Peyer's patch (tissue), 4 donors: Measurements from ENCODE around the gene TMBIM1.

Source experiments
- POLR2A ChIP-seq, 2 donors: fragments of 450-650 bp; IDR thresholded peaks; one replicate each; pipeline ENCODE4 v1.5.1; 2017; ENCODE audit warnings: antibody characterized with exemption in 2 of 2, mild to moderate bottlenecking in 2 of 2, moderate library complexity in 2 of 2
- TF ChIP-seq, protein P1 (sequence below), 6 experiments: fragments of 450-650 bp in 4 of 6; fragments of 200-600 bp in 2 of 6; sonication (generic) in 1 of 6; IDR thresholded peaks; one replicate each; pipeline ENCODE4 v1.5.1; 2017 to 2019; ENCODE audit warnings: antibody characterized with exemption in 6 of 6, mild to moderate bottlenecking in 3 of 6, moderate library complexity in 1 of 6

- TF ChIP-seq, protein P1, sequence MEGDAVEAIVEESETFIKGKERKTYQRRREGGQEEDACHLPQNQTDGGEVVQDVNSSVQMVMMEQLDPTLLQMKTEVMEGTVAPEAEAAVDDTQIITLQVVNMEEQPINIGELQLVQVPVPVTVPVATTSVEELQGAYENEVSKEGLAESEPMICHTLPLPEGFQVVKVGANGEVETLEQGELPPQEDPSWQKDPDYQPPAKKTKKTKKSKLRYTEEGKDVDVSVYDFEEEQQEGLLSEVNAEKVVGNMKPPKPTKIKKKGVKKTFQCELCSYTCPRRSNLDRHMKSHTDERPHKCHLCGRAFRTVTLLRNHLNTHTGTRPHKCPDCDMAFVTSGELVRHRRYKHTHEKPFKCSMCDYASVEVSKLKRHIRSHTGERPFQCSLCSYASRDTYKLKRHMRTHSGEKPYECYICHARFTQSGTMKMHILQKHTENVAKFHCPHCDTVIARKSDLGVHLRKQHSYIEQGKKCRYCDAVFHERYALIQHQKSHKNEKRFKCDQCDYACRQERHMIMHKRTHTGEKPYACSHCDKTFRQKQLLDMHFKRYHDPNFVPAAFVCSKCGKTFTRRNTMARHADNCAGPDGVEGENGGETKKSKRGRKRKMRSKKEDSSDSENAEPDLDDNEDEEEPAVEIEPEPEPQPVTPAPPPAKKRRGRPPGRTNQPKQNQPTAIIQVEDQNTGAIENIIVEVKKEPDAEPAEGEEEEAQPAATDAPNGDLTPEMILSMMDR (IDR thresholded peaks at IDR 0.05), result no peak
- TF ChIP-seq POLR2A (IDR thresholded peaks at IDR 0.05), result no peak
Measured at GRCh38 chr2:218253232-218253625, 39.1 kb downstream of the TMBIM1 start.
